CD4-positive, CD25-positive, alpha-beta regulatory T cell (primary cell): ENCODE data around the gene RASSF9. TPM values are rescaled to one million over a fixed set of nuclear protein-coding genes. Genes with fewer than 3 reads are reported as not detected.

Source experiments
- ATAC-seq, 2 donors: fragments of 150-1000 bp; cut with Tn5 transposase; one replicate each; pipeline ENCODE4 v1.10.0; 2021; ENCODE audit warnings: low read depth in 2 of 2, moderate number of reproducible peaks in 2 of 2, moderate library complexity in 1 of 2
- DNase-seq, 3 donors: peaks; one replicate each; pipeline versions ENCODE4 v3.0.0 to v3.0.0-alpha.2; 2012 to 2022; ENCODE audit warnings: mixed read lengths in 1 of 3
- H3K27ac ChIP-seq: one replicate; pipeline ENCODE4 v1.7.0; 2013; ENCODE audit warnings: mild to moderate bottlenecking, low read length; ENCODE audit not compliant: insufficient read depth, poor library complexity, severe bottlenecking
- H3K27me3 ChIP-seq: one replicate; pipeline ENCODE4 v1.7.0; 2013; ENCODE audit warnings: low read length; ENCODE audit not compliant: control insufficient read depth, insufficient read depth
- H3K36me3 ChIP-seq: one replicate; pipeline ENCODE4 v1.7.0; 2013; ENCODE audit warnings: mild to moderate bottlenecking, low read length, moderate library complexity; ENCODE audit not compliant: control insufficient read depth, insufficient read depth
- H3K4me1 ChIP-seq: 2 replicates; pipeline ENCODE4 v1.7.0; 2013; ENCODE audit warnings: mild to moderate bottlenecking, low read length; ENCODE audit not compliant: insufficient read depth, control insufficient read depth, poor library complexity, severe bottlenecking
- H3K4me3 ChIP-seq: one replicate; pipeline ENCODE4 v1.7.0; 2013; ENCODE audit warnings: low read depth, mild to moderate bottlenecking, low read length, moderate library complexity
- H3K9me3 ChIP-seq, 2 experiments: 1 replicate in 1 of 2; 2 replicates in 1 of 2; pipeline ENCODE4 v1.7.0; 2013; ENCODE audit warnings: low read length in 2 of 2, mild to moderate bottlenecking in 1 of 2, moderate library complexity in 1 of 2; ENCODE audit not compliant: control insufficient read depth in 2 of 2
- H3K27ac Mint-ChIP-seq, 3 donors: one replicate each; pipeline ENCODE4 v1.8.0; 2020 to 2022; ENCODE audit warnings: mild to moderate bottlenecking in 3 of 3, mixed read lengths in 3 of 3, moderate library complexity in 2 of 3
- H3K27me3 Mint-ChIP-seq: one replicate; pipeline ENCODE4 v1.8.0; 2022; ENCODE audit warnings: mild to moderate bottlenecking, mixed read lengths
- H3K36me3 Mint-ChIP-seq: one replicate; pipeline ENCODE4 v1.8.0; 2020; ENCODE audit warnings: mixed read lengths
- H3K4me1 Mint-ChIP-seq, 4 donors: one replicate each; pipeline ENCODE4 v1.8.0; 2020 to 2022; ENCODE audit warnings: mixed read lengths in 4 of 4, mild to moderate bottlenecking in 1 of 4
- H3K4me3 Mint-ChIP-seq, 4 donors: one replicate each; pipeline ENCODE4 v1.8.0; 2020 to 2022; ENCODE audit warnings: mild to moderate bottlenecking in 4 of 4, mixed read lengths in 4 of 4, moderate library complexity in 3 of 4
- H3K9me3 Mint-ChIP-seq, 7 donors: one replicate each; pipeline ENCODE4 v1.8.0; 2020 to 2022; ENCODE audit warnings: mixed read lengths in 7 of 7, mild to moderate bottlenecking in 3 of 7, moderate library complexity in 2 of 7
- polyA plus RNA-seq, 4 donors: library from polyadenylated mRNA; unstranded; fragments of 300-500 nt; fragmentation: Illumina TruSeq; gene quantifications; one replicate each; pipeline ENCODE4 v1.2.3, GENCODE V29; 2021
- total RNA-seq: library from RNA; stranded (reverse); gene quantifications from one replicate; pipeline ENCODE4 v1.2.3, GENCODE V29; 2022

The RASSF9 gene
- total and polyA plus RNA-seq, 5 donors from 2014 or later, result not detected

DNA sequence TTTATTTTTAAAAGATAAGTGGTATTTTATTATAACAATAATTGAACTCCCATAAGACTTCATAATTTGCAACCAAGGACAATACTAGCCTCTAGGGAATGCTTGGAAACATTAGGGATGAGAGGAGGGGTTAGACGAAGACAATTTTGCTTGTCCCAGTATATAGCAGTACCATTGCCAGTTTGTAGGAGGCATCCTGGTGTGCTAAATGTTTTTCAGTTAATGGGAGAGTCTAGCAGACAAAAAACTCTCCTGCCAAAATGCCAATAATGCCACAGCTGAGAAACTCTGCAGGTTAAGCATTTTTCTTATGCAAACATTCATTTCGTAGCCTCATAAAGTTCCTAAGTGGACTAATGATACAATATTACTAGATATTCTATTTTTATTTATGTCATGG is 38.1 kb downstream of the RASSF9 start:
- no peaks in the 10 kb centered on the region for H3K36me3 Mint-ChIP-seq
- ATAC-seq (no peak), DNase-seq (no peak)
- H3K27me3 Mint-ChIP-seq, result no peaks in the 10 kb centered on the region
- H3K4me3 Mint-ChIP-seq, result no peak overlapping the region
- Histone ChIP-seq H3K36me3 (no peaks in the 10 kb centered on the region), H3K4me3 (no peak overlapping the region), H3K4me1 (no peaks in the 10 kb centered on the region), H3K9me3 (no peaks in the 10 kb centered on the region), H3K27ac (no peak overlapping the region), H3K27me3 (no peaks in the 10 kb centered on the region)
- peaks cover 0 to 7% (median 1%) of the 10 kb centered on the region in 7 donors for H3K9me3 Mint-ChIP-seq
- H3K27ac Mint-ChIP-seq, result no peak overlapping the region
- no peaks in the 10 kb centered on the region for H3K4me1 Mint-ChIP-seq

GRCh38 chr12:85796001-85796400 is 40.2 kb downstream of the RASSF9 start:
- Histone ChIP-seq H3K36me3 (no peaks in the 10 kb centered on the region), H3K9me3 (no peaks in the 10 kb centered on the region), H3K4me3 (no peak overlapping the region), H3K27me3 (no peaks in the 10 kb centered on the region), H3K27ac (no peak overlapping the region), H3K4me1 (no peaks in the 10 kb centered on the region)
- Mint-ChIP-seq H3K27me3 (no peaks in the 10 kb centered on the region), H3K27ac (no peak overlapping the region), H3K4me1 (no peaks in the 10 kb centered on the region), H3K9me3 (peaks cover 0 to 8% (median 0%) of the 10 kb centered on the region in 7 donors), H3K4me3 (no peak overlapping the region), H3K36me3 (no peaks in the 10 kb centered on the region)
- DNase-seq (no peak), ATAC-seq (no peak)

DNA sequence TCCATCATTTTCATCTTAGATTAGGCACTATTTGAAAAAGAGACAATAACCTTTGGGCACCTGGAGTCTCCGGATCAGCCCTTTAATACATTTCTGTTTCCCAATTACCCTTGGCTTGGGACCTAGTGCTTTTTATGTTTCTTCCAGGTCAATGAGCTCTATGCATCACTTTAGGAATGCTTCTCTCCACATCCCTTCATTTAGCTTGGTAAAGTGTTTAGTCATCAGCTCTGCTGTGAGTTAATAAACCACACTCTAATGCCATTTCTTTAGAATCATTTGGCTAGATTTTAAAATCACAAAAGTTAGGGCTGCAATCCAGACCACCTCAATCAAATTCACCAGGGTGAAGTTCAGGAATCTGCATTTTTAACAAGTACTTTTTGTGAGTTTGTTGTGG is 41.7 kb downstream of the RASSF9 start:
- Mint-ChIP-seq H3K27ac (no peak overlapping the region), H3K4me1 (no peaks in the 10 kb centered on the region), H3K36me3 (no peaks in the 10 kb centered on the region), H3K9me3 (peaks cover 0 to 8% (median 0%) of the 10 kb centered on the region in 7 donors), H3K27me3 (no peaks in the 10 kb centered on the region), H3K4me3 (no peak overlapping the region)
- Histone ChIP-seq H3K9me3 (no peaks in the 10 kb centered on the region), H3K27ac (no peak overlapping the region), H3K36me3 (no peaks in the 10 kb centered on the region), H3K4me1 (no peaks in the 10 kb centered on the region), H3K27me3 (no peaks in the 10 kb centered on the region), H3K4me3 (no peak overlapping the region)
- ATAC-seq (no peak), DNase-seq (no peak)

GRCh38 chr12:85784096-85784720 is 52.0 kb downstream of the RASSF9 start:
- H3K4me3 Mint-ChIP-seq, result no peak overlapping the region
- H3K4me1 Mint-ChIP-seq, result no peaks in the 10 kb centered on the region
- no peak for ATAC-seq
- H3K27me3 Mint-ChIP-seq, result no peaks in the 10 kb centered on the region
- H3K36me3 ChIP-seq, result no peaks in the 10 kb centered on the region
- H3K27ac ChIP-seq, result no peak overlapping the region
- H3K9me3 ChIP-seq, result no peaks in the 10 kb centered on the region
- no peaks in the 10 kb centered on the region for H3K27me3 ChIP-seq
- H3K9me3 Mint-ChIP-seq, result peaks cover 1 to 28% (median 7%) of the 10 kb centered on the region in 7 donors
- no peak overlapping the region for H3K4me3 ChIP-seq
- H3K36me3 Mint-ChIP-seq, result no peaks in the 10 kb centered on the region
- H3K4me1 ChIP-seq, result no peaks in the 10 kb centered on the region
- no peak overlapping the region for H3K27ac Mint-ChIP-seq
- no peak for DNase-seq

- H3K9me3 ChIP-seq, result no peaks in the 10 kb centered on the region
- H3K4me3 Mint-ChIP-seq, result no peak overlapping the region
- no peaks in the 10 kb centered on the region for H3K27me3 ChIP-seq
- H3K27me3 Mint-ChIP-seq, result no peaks in the 10 kb centered on the region
- H3K27ac Mint-ChIP-seq, result no peak overlapping the region
- ATAC-seq (no peak), DNase-seq (no peak)
- no peaks in the 10 kb centered on the region for H3K4me1 Mint-ChIP-seq
- no peak overlapping the region for H3K27ac ChIP-seq
- H3K36me3 ChIP-seq, result no peaks in the 10 kb centered on the region
- H3K4me3 ChIP-seq, result no peak overlapping the region
- no peaks in the 10 kb centered on the region for H3K36me3 Mint-ChIP-seq
- peaks cover 0 to 25% (median 7%) of the 10 kb centered on the region in 7 donors for H3K9me3 Mint-ChIP-seq
- H3K4me1 ChIP-seq, result no peaks in the 10 kb centered on the region
Measured at GRCh38 chr12:85782711-85783110, 53.5 kb downstream of the RASSF9 start.

GRCh38 chr12:85781766-85782165 is 54.4 kb downstream of the RASSF9 start:
- no peak overlapping the region for H3K27ac Mint-ChIP-seq
- H3K4me3 Mint-ChIP-seq, result no peak overlapping the region
- H3K9me3 Mint-ChIP-seq, result peaks cover 0 to 25% (median 7%) of the 10 kb centered on the region in 7 donors
- H3K4me3 ChIP-seq, result no peak overlapping the region
- no peaks in the 10 kb centered on the region for H3K36me3 Mint-ChIP-seq
- DNase-seq (no peak), ATAC-seq (no peak)
- no peak overlapping the region for H3K27ac ChIP-seq
- no peaks in the 10 kb centered on the region for H3K4me1 Mint-ChIP-seq
- no peaks in the 10 kb centered on the region for H3K27me3 ChIP-seq
- no peaks in the 10 kb centered on the region for H3K27me3 Mint-ChIP-seq
- H3K9me3 ChIP-seq, result no peaks in the 10 kb centered on the region
- no peaks in the 10 kb centered on the region for H3K4me1 ChIP-seq
- H3K36me3 ChIP-seq, result no peaks in the 10 kb centered on the region

DNA sequence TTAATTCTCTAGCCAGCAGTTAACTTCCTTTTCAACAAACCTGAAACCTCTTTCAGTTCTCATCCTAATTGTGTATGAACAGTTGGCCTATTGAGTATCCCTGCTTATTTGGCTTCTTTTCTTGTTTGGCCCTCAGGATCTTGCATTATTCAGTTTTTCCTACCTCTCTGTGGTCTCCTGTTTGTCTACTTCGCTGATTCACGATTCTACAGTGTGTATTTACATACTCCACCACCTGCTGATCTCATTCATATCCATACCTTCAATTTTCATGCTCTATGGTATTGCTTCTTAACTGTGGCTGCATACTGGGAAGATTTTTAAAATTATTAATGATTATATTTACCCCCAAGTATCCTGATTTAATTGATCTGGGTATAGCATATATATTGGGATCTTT is 56.4 kb downstream of the RASSF9 start:
- Mint-ChIP-seq H3K27me3 (no peaks in the 10 kb centered on the region), H3K9me3 (peaks cover 0 to 19% (median 5%) of the 10 kb centered on the region in 7 donors), H3K36me3 (no peaks in the 10 kb centered on the region), H3K4me1 (no peaks in the 10 kb centered on the region), H3K4me3 (no peak overlapping the region), H3K27ac (no peak overlapping the region)
- DNase-seq (no peak), ATAC-seq (no peak)
- Histone ChIP-seq H3K36me3 (no peaks in the 10 kb centered on the region), H3K4me1 (no peaks in the 10 kb centered on the region), H3K4me3 (no peak overlapping the region), H3K27ac (no peak overlapping the region), H3K9me3 (no peaks in the 10 kb centered on the region), H3K27me3 (no peaks in the 10 kb centered on the region)

GRCh38 chr12:85775091-85775490 is 61.1 kb downstream of the RASSF9 start:
- Histone ChIP-seq H3K27me3 (no peaks in the 10 kb centered on the region), H3K4me3 (no peak overlapping the region), H3K9me3 (no peaks in the 10 kb centered on the region), H3K27ac (no peak overlapping the region), H3K36me3 (no peaks in the 10 kb centered on the region), H3K4me1 (no peaks in the 10 kb centered on the region)
- Mint-ChIP-seq H3K4me3 (no peak overlapping the region), H3K27ac (no peak overlapping the region), H3K36me3 (no peaks in the 10 kb centered on the region), H3K4me1 (no peaks in the 10 kb centered on the region), H3K9me3 (peaks cover 3 to 22% (median 11%) of the 10 kb centered on the region in 7 donors), H3K27me3 (no peaks in the 10 kb centered on the region)
- DNase-seq (no peak), ATAC-seq (no peak)
